Astrocyte of the spinal cord (primary cell): Measurements from ENCODE around the gene PLD5.
"Not testable (repeated sequence)": the region's sequence is repeated elsewhere in the genome, so short reads cannot be mapped to it uniquely, and the experiment has no call there.

Experiments
- DNase-seq: peaks from one replicate; pipeline ENCODE4 v3.0.0; 2011; ENCODE audit warnings: low read depth, low spot score
- H3K4me3 ChIP-seq: 2 replicates; pipeline ENCODE4 v1.5.1; 2011; ENCODE audit warnings: low read depth, mild to moderate bottlenecking, low read length, moderate library complexity
- in situ Hi-C: cut with HindIII; loops from 2 replicates; pipeline ENCODE4 v1.10.0; 2017; ENCODE audit warnings: low sequenced_read_pairs
- TF ChIP-seq, protein P1 (sequence below): IDR thresholded peaks from 2 replicates; pipeline ENCODE4 v1.5.1; 2012; ENCODE audit warnings: low read depth, mild to moderate bottlenecking, low read length, inconsistent platforms

Gene PLD5

DNA sequence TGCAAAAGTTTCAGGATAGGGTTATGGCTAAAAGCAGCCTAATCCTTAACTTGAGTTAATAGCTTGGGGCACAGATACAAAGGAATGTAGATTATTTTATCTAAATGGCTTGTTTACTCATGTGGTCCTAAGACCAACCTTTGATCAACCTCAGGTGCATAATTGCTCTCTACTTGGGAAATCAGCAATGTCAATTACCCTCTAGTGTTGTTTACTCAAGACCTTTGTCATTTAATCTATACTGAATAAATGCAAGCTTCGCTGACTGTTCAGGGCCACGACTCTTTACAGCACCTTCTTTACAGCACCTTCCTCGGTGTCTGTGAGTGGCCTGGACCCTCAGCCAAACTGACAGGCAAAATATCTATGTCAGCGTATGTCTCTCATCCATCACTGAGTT lies 308.1 kb downstream of the PLD5 start:
- no peak for DNase-seq
- TF ChIP-seq, protein P1, sequence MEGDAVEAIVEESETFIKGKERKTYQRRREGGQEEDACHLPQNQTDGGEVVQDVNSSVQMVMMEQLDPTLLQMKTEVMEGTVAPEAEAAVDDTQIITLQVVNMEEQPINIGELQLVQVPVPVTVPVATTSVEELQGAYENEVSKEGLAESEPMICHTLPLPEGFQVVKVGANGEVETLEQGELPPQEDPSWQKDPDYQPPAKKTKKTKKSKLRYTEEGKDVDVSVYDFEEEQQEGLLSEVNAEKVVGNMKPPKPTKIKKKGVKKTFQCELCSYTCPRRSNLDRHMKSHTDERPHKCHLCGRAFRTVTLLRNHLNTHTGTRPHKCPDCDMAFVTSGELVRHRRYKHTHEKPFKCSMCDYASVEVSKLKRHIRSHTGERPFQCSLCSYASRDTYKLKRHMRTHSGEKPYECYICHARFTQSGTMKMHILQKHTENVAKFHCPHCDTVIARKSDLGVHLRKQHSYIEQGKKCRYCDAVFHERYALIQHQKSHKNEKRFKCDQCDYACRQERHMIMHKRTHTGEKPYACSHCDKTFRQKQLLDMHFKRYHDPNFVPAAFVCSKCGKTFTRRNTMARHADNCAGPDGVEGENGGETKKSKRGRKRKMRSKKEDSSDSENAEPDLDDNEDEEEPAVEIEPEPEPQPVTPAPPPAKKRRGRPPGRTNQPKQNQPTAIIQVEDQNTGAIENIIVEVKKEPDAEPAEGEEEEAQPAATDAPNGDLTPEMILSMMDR, result no peak
- H3K4me3 ChIP-seq, result no peak overlapping the region
- in situ Hi-C loops, result no loop called here

DNA sequence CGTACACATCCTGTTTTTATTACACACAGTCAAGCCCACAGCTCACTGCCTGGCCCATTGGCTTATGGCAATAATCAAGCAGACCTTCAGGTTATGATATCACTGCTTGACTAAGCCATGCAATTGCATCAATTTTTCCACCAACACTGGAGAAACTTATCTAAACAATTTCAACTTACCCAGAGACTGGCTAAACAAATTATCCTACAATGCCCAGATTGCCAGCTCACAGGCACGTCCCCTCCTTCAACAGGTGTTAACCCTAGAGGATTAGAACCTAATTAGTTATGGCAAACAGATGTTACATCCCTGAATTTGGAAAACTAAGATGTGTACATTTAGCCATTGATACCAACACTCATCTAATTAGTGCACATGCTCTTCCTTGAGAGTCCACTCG lies 310.0 kb downstream of the PLD5 start:
- H3K4me3 ChIP-seq, DNase-seq, in situ Hi-C loops: not testable (repeated sequence)

DNA sequence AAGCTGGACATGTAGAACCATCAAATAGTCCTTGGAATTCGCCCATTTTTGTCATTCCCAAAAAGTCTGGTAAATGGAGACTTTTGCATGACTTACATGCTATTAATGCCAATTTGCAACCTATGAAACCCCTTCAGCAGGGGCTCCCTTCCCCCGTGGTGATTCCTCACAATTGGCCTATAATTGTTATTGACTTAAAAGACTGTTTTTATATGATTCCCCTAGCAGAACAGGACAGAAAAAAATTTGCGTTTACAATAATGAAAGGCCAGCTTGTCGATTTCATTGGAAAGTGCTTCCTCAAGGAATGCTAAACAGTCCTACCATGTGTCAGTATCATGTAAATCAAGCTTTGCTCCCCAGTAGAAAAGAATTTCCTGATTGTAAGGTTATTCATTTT lies 311.5 kb downstream of the PLD5 start:
- in situ Hi-C loops, DNase-seq, H3K4me3 ChIP-seq: not testable (repeated sequence)

DNA sequence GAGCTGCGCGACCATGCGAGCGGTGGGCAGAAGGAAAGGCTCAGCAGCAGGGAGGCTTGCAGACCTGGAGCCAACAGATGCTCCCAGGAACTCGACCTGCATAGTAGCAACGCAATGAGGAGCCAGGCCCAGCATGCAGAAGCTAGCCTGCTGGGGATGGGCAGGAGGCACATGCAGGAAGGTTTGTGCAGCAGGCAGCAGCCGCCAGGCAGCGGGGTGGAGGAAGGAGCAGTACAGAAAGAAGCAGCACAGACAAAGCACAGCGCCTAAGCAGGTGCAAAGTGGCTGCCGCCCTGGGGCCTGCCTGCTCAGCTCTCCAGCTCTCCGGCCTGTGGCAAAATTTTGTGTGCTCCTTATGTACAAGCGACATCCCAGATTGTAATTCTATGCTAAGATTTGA lies 312.1 kb downstream of the PLD5 start:
- TF ChIP-seq, protein P1, result no peak
- in situ Hi-C loops, result no loop called here
- H3K4me3 ChIP-seq, result no peak overlapping the region
- no peak for DNase-seq

DNA sequence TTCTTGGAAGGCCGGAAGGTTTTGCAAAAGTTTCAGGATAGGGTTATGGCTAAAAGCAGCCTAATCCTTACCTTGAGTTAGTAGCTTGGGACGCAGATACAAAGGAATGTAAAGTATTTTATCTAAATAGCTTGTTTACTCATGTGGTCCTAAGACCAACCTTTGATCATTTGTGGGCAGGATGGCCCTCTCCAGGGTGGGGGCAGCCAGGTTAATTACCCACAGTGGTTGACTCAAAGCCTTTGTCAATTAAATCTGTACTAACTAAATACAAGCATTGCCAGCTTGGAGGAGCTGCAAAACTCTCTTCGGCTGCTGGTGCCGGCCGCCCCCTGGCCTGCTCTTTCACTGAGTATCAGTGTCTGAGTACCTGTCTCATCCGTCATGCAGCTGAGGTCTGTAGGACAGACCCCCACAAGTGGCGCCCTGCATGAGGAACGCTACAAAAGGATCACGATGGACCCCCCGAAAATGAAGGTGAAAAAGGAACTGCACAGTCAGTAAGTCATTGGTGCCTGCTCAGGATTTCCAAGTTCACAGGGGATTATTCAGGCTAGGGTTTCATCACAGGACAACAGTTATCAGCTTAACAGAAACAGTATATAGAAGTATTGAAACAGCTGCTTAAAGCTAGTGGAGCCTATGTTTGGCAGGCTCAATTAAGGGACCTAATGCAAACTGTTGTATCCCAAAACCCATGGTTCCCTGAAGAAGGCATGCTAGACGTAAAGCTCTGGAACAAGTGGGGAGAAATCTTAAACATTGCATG lies 313.1 kb downstream of the PLD5 start:
- DNase-seq, result no peak
- TF ChIP-seq, protein P1, result no peak
- H3K4me3 ChIP-seq, result no peak overlapping the region
- in situ Hi-C loops, result no loop called here

DNA sequence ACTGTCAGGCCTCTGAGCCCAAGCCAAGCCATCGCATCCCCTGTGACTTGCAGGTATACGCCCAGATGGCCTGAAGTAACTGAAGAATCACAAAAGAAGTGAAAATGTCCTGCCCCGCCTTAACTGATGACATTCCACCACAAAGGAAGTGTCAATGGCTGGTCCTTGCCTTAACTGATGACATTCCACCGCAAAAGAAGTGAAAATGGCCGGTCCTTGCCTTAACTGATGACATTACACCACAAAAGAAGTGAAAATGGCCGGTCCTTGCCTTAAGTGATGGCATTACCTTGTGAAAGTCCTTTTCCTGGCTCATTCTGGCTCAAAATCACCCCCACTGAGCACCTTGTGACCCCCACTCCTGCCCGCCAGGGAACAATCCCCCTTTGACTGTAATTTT lies 314.2 kb downstream of the PLD5 start:
- DNase-seq, in situ Hi-C loops, H3K4me3 ChIP-seq: not testable (repeated sequence)

DNA sequence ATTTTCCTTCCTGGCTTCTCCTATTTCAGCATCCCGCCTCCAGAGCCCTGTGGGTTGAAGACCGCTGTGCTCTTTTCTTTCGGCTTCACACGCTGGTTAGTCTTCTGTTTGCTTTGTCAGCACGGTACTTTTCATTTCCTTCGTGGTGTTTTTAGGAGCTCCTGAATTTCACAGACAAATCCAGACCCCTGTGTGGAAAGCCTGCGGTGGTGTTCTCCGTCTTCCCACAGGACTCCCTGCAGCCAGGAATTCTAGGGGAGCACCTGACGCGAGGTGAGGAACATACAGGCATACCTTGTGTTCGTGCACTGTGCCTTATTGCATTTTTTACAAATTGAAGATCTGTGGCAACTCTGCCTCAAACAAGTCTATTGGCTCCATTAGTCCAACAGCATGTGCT lies 315.4 kb downstream of the PLD5 start:
- DNase-seq, result no peak
- TF ChIP-seq, protein P1, result no peak
- in situ Hi-C loops, result no loop called here
- no peak overlapping the region for H3K4me3 ChIP-seq

DNA sequence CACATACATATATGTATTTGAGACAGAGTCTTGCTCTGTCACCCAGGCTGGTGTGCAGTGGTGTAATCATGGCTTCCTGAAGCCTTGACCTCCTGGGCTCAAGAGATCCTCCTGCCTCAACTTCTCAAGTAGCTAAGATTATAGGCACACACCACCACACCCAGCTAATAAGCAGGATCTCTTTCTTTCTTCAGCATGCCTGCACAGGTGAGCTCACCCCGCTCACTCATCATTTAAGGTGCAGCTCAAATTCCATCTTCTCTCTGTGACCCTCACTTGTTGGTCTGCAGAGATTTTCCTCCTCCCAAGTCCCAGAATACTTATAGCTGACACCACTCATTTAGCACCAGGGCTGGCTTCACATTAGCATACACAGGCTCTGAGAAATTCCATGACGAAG lies 316.5 kb downstream of the PLD5 start:
- H3K4me3 ChIP-seq, result no peak overlapping the region
- no peak for DNase-seq
- in situ Hi-C loops, result no loop called here
- TF ChIP-seq, protein P1, result no peak
